Stimulated activated CD4-positive, alpha-beta T cell treated with anti-CD3 and anti-CD28 coated beads, Interleukin-1b, Interleukin-23, amount 100 ng/mL, for 1 hour (primary cell): Measurements from ENCODE around the gene TRPV2.

Source experiments
- DNase-seq, 2 donors: peaks; one replicate each; pipeline ENCODE4 v3.0.0-alpha.2; 2020; ENCODE audit warnings: low read depth in 2 of 2

TRPV2 gene

GRCh38 chr17:16477255-16477654 is 61.9 kb downstream of the TRPV2 start:
- DNase-seq: no peak

GRCh38 chr17:16477666-16478065 is 62.3 kb downstream of the TRPV2 start:
- DNase-seq: no peak

DNA sequence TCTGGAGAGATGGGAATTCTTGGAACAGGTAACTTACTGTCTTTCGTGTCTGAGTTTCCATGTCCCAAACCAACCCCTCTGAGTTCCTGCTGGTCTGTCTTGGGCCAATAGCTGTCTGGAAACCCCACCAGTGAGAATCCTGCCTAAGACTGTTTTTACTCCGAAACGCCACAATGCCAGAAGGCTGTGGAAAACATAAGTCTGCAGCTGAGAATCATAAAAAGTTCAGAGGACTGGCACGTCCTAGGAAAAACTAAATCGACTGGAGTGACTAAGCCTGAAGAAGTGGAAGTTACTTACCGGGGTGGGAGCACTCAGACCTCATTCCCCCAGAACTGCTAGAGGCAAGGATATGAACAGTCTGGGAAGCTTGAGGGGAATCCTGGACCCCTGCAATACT is 63.3 kb downstream of the TRPV2 start:
- no peak for DNase-seq

DNA sequence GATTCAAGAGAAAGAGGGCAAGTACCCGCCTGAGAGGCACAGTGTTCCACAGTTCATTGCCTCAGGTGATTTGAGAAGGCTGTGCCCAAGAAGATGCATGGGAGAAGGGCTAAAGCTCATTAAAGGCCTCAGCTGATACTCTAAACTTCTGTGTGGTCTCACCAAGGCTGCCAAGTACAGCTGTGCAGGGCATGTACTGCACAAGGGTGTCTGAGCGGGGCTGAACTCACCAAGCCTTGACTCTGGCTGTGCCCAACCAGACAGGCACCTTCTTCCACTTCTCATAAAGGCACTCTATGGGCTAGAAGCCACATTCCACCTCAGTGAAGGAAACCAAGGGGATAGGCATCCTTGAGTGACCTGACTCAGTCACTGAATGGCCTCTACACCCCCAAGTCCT is 63.9 kb downstream of the TRPV2 start:
- DNase-seq: no peak

GRCh38 chr17:16480995-16481394 is 65.6 kb downstream of the TRPV2 start:
- DNase-seq: no peak

DNA sequence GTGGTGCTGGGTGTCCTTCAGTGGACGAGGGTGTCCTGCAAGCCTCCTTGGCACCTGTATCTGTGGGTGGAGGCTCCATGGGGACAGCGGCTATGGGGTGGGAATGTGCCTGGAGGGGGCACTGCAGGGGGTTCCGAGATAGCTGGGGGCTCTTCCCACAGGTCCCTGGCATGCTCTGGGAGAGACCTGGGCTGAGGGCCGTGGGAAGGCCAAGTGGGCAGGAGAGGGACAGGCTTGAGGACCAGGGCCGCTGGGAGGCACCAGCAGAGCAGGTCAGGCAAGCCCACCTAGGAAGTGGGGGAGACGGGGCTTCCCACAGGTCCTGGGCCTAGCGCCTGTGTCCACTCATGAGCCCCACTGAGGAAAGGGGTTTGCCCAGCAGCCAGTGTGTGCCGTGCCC is 66.9 kb downstream of the TRPV2 start:
- DNase-seq: no peak

- no peak for DNase-seq
Measured at GRCh38 chr17:16483021-16483645, 67.8 kb downstream of the TRPV2 start.

DNA sequence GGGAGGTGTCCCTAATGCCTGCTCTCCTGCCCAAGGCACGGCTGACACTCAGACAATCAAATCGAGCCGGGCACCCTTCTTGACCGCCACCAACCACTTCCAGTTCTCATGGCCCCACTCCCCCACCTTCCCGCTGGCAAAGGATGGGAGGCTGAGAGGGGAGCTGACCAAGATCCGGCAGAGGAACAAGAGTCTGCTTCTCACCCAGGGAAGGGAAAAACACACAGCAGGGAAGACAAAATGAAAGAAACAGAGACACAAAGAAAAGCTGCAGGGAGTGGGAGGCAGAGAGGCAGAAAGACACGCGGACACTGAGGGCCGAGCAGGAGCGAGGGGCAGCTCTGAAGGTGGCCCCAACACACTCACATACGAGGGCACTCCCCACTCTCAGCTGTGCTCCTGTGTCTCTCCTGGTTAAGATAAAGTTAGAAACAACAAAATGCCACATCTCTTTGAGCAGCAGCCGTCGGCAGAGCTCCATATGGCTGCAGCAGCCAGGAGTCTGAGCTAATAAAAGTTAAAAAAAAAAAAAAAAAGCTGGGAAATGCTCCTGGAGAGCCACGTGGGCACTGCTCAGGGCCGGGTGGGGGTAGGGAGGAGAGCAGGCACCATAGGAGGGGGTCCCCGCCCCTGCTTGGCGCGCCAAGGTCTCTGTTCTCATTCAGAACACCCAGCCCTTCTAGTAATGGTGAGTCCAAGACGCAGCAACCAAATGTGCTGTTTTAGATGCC is 69.2 kb downstream of the TRPV2 start:
- DNase-seq: no peak
